ENCODE results near the gene PLA2G15.
"Not testable (repeated sequence)": the region's sequence is repeated elsewhere in the genome, so short reads cannot be mapped to it uniquely, and the experiment has no call there.

PLA2G15 gene

DNA sequence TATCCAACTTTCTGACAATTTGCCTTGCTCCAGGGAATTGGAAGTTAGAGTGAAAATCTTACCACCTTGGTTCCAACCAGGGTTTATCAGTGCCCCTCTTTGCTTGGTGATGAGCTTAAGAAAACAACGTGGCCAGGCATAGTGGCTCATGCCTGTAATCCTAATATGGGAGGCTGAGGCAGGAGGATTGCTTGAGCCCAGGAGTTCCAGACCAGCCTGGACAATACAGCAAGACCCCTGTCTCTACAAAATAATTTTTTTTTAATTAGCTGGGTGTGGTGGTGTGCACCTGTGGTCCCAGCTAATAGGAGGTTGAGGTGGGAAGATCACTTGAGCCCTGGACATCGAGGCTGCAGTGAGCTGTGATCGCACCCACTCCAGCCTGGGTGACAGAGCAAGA lies 40.5 kb downstream of the PLA2G15 start:
- H3K4me3 Mint-ChIP-seq: peak overlapping the region; percentile 53 to 58
- H3K27me3 Mint-ChIP-seq: no peaks in the 10 kb centered on the region
- peak overlapping the region; percentile 76 for H3K27ac Mint-ChIP-seq
- peaks cover 53 to 59% of the 10 kb centered on the region in 2 donors for H3K36me3 Mint-ChIP-seq
- DNase-seq (no peak), ATAC-seq (replicated peaks) (no peak)
- peaks cover 0 to 2% of the 10 kb centered on the region in 2 donors for H3K9me3 Mint-ChIP-seq
- H3K4me1 Mint-ChIP-seq: peaks cover 63 to 97% of the 10 kb centered on the region in 2 donors

DNA sequence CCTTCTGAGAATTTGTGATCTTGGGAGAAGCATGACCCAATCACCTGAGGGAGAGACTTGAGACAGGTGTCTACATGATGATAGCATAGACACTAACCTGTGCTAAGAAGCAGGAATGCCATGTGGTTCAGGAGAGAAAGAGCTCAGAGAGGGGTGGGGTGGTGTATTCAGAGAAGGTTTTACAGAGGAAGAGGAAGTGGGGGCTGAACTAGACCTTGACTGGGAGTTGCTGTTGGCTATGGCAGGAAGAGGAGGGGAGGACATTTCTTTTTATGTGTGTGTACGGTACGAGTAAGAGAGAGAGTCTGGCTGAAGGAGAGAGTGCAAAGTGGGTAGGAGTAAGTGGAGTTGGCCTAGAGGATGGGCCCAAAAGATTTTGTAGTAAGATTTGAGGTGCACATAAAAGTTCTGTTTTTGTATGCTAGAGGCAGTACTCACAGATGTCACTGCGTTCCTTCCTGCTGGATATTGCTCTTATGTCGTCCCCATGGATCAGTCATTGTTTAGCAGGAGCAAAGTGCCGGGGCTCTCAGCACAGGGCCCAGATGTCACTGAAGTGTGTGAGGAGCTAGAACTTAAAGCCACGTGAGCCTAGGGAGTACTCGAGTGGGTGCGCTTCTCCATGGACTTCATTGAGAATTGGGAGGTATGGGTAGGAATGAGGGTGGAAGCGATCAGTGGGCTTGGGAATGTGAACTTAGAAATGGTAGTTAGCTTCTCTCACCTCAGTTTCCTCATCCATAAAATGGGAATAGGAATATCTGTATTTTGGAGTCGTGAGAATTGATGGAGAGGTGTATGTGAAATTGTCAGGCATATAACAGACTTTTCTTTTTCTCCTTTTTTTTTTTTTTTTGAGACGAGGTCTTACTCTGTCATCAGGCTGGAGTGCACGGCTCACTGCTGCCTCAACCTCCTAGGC lies 41.2 kb downstream of the PLA2G15 start:
- Mint-ChIP-seq H3K9me3 (peaks cover 0 to 2% of the 10 kb centered on the region in 2 donors), H3K36me3 (peaks cover 50 to 59% of the 10 kb centered on the region in 2 donors), H3K27ac (peak overlapping the region; percentile 76), H3K4me1 (peaks cover 64 to 97% of the 10 kb centered on the region in 2 donors), H3K27me3 (no peaks in the 10 kb centered on the region), H3K4me3 (peak overlapping the region; percentile 53 to 58)
- ATAC-seq (replicated peaks) (no peak), DNase-seq (no peak)

GRCh38 chr16:68287276-68288251 lies 42.4 kb downstream of the PLA2G15 start:
- Mint-ChIP-seq H3K27ac (peak overlapping the region; percentile 80), H3K4me3 (peak overlapping the region; percentile 22 to 52), H3K36me3 (peaks cover 45 to 56% of the 10 kb centered on the region in 2 donors), H3K4me1 (peaks cover 61 to 94% of the 10 kb centered on the region in 2 donors), H3K9me3 (peaks cover 0 to 2% of the 10 kb centered on the region in 2 donors), H3K27me3 (no peaks in the 10 kb centered on the region)
- DNase-seq: no peak
- peak in 1 of 2 donors; percentile 0 for ATAC-seq (replicated peaks)

DNA sequence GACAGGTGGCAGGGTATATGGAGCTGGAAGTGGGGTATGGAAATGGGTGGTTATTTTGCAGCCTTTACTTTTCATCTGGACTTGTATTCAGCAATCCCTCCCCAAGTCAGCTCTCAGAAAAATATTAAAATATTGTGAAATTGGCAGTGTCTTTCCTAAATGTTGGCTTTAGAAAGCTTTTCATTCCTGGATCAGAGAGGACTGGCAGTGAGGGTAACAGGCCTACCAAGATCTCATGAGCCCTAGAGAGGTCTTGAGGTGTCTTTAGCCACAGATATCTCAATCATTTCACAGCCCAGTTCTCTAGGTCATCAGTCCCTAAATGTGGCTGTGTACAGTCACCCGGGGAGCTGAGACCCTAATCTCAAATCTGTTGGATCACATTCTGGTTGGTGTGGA lies 43.1 kb downstream of the PLA2G15 start:
- Mint-ChIP-seq H3K4me1 (peaks cover 56 to 87% of the 10 kb centered on the region in 2 donors), H3K9me3 (peaks cover 0 to 2% of the 10 kb centered on the region in 2 donors), H3K27me3 (no peaks in the 10 kb centered on the region), H3K27ac (peak overlapping the region; percentile 80), H3K36me3 (peaks cover 44 to 57% of the 10 kb centered on the region in 2 donors), H3K4me3 (no peak overlapping the region)
- ATAC-seq (replicated peaks) (no peak), DNase-seq (no peak)

DNA sequence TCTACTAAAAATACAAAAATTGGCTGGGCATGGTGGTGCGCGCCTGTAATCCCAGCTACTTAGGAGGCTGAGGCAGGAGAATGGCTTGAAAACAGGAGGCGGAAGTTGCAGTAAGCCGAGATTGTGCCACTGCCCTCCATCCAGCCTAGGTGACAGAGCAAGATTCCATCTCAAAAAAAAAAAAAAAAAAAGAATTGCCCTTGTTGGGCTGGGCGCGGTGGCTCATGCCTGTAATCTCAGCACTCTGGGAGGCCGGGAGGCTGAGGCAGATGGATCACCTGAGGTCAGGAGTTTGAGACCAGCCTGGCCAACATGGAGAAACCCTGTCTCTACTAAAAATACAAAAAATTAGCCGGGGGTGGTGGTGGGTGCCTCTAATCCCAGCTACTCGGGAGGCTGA lies 43.6 kb downstream of the PLA2G15 start:
- Mint-ChIP-seq H3K36me3 (peaks cover 47 to 62% of the 10 kb centered on the region in 2 donors), H3K27ac (peak overlapping the region; percentile 93), H3K4me1 (peaks cover 54 to 87% of the 10 kb centered on the region in 2 donors)
- not testable (repeated sequence) for ATAC-seq (replicated peaks); DNase-seq; H3K4me3 Mint-ChIP-seq; H3K9me3 Mint-ChIP-seq; H3K27me3 Mint-ChIP-seq

GRCh38 chr16:68289202-68289601 lies 44.0 kb downstream of the PLA2G15 start:
- H3K4me3 Mint-ChIP-seq: peak overlapping the region; percentile 65 to 68
- ATAC-seq (replicated peaks) (peak in 1 of 2 donors; percentile 1), DNase-seq (no peak)
- H3K9me3 Mint-ChIP-seq: peaks cover 0 to 2% of the 10 kb centered on the region in 2 donors
- peaks cover 54 to 87% of the 10 kb centered on the region in 2 donors for H3K4me1 Mint-ChIP-seq
- peaks cover 51 to 65% of the 10 kb centered on the region in 2 donors for H3K36me3 Mint-ChIP-seq
- H3K27ac Mint-ChIP-seq: peak overlapping the region; percentile 93
- no peaks in the 10 kb centered on the region for H3K27me3 Mint-ChIP-seq

DNA sequence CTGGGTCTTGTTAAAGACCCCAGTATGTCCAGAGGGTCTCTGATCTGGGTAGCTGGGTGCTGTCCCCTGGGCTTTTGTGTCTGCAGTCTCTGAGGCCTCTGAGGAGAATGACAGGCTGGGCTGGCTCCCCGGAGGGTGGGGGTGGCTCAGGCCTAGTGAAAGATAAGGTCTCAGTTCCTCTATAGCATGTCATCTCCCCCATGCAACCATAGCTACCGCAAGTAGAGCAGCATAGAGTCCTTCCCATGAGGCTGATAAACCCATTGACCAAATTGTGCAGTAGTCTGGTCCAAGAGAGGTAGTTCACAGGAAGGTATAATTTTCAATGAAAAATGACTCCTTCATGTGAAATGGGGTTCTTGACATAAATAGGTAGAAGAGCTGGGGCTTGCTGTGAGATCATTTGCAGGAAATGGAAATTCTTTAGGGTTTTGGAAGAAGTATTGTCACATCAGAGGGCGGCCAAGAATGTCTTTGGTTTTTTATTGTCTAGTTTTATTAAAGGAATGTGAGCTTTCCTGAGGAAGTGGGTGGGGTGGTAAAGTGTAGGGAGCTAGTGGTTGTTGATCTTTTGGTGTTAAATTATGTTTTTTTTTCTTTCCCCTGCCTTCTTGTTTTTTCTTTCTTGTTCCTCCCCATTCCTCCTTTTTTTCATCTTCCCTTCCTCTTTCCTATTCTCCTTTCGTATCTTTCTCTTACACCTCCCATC lies 44.6 kb downstream of the PLA2G15 start:
- peak; percentile 91 to 93 for ATAC-seq (replicated peaks)
- Mint-ChIP-seq H3K36me3 (peaks cover 54 to 68% of the 10 kb centered on the region in 2 donors), H3K9me3 (peaks cover 0 to 2% of the 10 kb centered on the region in 2 donors), H3K4me3 (peak overlapping the region; percentile 65 to 68), H3K27ac (peak overlapping the region; percentile 93), H3K4me1 (peaks cover 54 to 84% of the 10 kb centered on the region in 2 donors), H3K27me3 (no peaks in the 10 kb centered on the region)
- peak; percentile 83 for DNase-seq

- Mint-ChIP-seq H3K36me3 (peaks cover 55 to 72% of the 10 kb centered on the region in 2 donors), H3K27ac (peak overlapping the region; percentile 93), H3K4me3 (peak overlapping the region; percentile 65 to 68), H3K9me3 (peaks cover 0 to 2% of the 10 kb centered on the region in 2 donors), H3K27me3 (no peaks in the 10 kb centered on the region), H3K4me1 (peaks cover 50 to 77% of the 10 kb centered on the region in 2 donors)
- ATAC-seq (replicated peaks) (no peak), DNase-seq (no peak)
These were observed 45.3 kb downstream of the PLA2G15 start for GRCh38 chr16:68290450-68290849.

DNA sequence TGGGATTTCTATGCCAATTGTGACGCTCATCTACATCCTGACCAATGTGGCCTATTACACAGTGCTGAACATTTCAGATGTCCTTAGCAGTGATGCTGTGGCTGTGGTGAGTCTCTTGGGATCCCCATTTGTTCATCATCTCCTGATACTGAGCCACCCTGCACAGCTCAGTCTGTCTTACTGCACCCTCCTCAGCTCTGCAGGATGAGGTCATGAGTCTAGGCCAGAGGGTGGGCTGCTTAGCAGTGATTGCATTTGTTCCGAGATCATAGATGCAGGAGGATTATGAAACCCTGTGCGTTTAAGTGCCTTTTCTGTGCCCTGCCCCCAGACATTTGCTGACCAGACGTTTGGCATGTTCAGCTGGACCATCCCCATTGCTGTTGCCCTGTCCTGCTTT lies 46.1 kb downstream of the PLA2G15 start:
- H3K36me3 Mint-ChIP-seq: peaks cover 58 to 75% of the 10 kb centered on the region in 2 donors
- no peaks in the 10 kb centered on the region for H3K27me3 Mint-ChIP-seq
- H3K4me3 Mint-ChIP-seq: peak overlapping the region in 1 of 2 donors; percentile 55
- H3K9me3 Mint-ChIP-seq: peaks cover 0 to 2% of the 10 kb centered on the region in 2 donors
- DNase-seq (no peak), ATAC-seq (replicated peaks) (no peak)
- H3K27ac Mint-ChIP-seq: peak overlapping the region; percentile 93
- peaks cover 47 to 74% of the 10 kb centered on the region in 2 donors for H3K4me1 Mint-ChIP-seq

DNA sequence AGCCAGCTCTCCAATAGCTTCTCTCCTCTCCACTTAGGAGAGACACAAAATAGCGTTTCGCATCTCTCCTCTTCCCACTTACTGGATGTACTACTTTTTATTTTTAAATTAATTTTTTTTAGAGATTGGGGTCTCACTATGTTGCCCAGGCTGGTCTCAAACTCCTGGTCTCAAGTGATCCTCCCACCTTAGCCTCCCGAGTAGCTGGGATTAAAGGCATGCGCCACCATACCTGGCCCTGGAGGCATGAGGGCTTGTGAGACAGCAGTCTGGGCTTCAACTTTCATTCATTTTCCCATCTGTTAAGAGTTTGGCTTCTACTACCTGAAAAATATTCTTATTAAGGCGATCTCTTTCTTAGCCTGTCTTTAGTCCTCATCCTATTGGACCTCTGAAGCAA lies 47.3 kb downstream of the PLA2G15 start:
- Mint-ChIP-seq H3K4me1 (peaks cover 43 to 74% of the 10 kb centered on the region in 2 donors), H3K27me3 (no peaks in the 10 kb centered on the region), H3K27ac (peak overlapping the region; percentile 51), H3K9me3 (no peaks in the 10 kb centered on the region), H3K36me3 (peaks cover 56 to 72% of the 10 kb centered on the region in 2 donors), H3K4me3 (no peak overlapping the region)
- DNase-seq (no peak), ATAC-seq (replicated peaks) (no peak)

GRCh38 chr16:68296291-68296690 lies 51.1 kb downstream of the PLA2G15 start:
- no peak for ATAC-seq (replicated peaks)
- H3K4me3 Mint-ChIP-seq: no peak overlapping the region
- no peaks in the 10 kb centered on the region for H3K9me3 Mint-ChIP-seq
- peaks cover 21 to 62% of the 10 kb centered on the region in 2 donors for H3K4me1 Mint-ChIP-seq
- H3K27ac Mint-ChIP-seq: peak overlapping the region; percentile 80
- peaks cover 44 to 67% of the 10 kb centered on the region in 2 donors for H3K36me3 Mint-ChIP-seq
- H3K27me3 Mint-ChIP-seq: no peaks in the 10 kb centered on the region
- DNase-seq: no peak

- H3K27me3 Mint-ChIP-seq: no peaks in the 10 kb centered on the region
- H3K9me3 Mint-ChIP-seq: no peaks in the 10 kb centered on the region
- no peak overlapping the region for H3K4me3 Mint-ChIP-seq
- peak overlapping the region; percentile 80 for H3K27ac Mint-ChIP-seq
- ATAC-seq (replicated peaks) (no peak), DNase-seq (no peak)
- H3K4me1 Mint-ChIP-seq: peaks cover 19 to 61% of the 10 kb centered on the region in 2 donors
- H3K36me3 Mint-ChIP-seq: peaks cover 43 to 67% of the 10 kb centered on the region in 2 donors
These were observed 51.5 kb downstream of the PLA2G15 start for GRCh38 chr16:68296693-68297092.

GRCh38 chr16:68297908-68298307 lies 52.7 kb downstream of the PLA2G15 start:
- no peaks in the 10 kb centered on the region for H3K9me3 Mint-ChIP-seq
- H3K27ac Mint-ChIP-seq: peak overlapping the region; percentile 85
- H3K27me3 Mint-ChIP-seq: no peaks in the 10 kb centered on the region
- no peak overlapping the region for H3K4me3 Mint-ChIP-seq
- peaks cover 20 to 63% of the 10 kb centered on the region in 2 donors for H3K4me1 Mint-ChIP-seq
- no peak for DNase-seq
- peaks cover 47 to 68% of the 10 kb centered on the region in 2 donors for H3K36me3 Mint-ChIP-seq
- ATAC-seq (replicated peaks): no peak

Data from stimulated activated naive B cell treated with anti-CD40 and anti-IgM and Interleukin-4, amounts not matched to agents 10 μg/mL and 1 μg/mL and 100 μg/mL, for 72 hours (primary cell).